Activated T-cell treated with anti-CD3 and anti-CD28 coated beads, Interleukin-2, amount 50 U/mL, for 24 hours (primary cell): ENCODE results near the gene SLC22A23.
"Not testable (repeated sequence)": the region's sequence is repeated elsewhere in the genome, so short reads cannot be mapped to it uniquely, and the experiment has no call there.

Experiments used
- DNase-seq: peaks from one replicate; pipeline ENCODE4 v3.0.0-alpha.2; 2020
- H3K27ac Mint-ChIP-seq: 2 replicates; pipeline ENCODE4 v1.8.0; 2020; ENCODE audit warnings: mild to moderate bottlenecking, mixed read lengths
- H3K27me3 Mint-ChIP-seq: 2 replicates; pipeline ENCODE4 v1.8.0; 2020; ENCODE audit warnings: mixed read lengths
- H3K36me3 Mint-ChIP-seq: 2 replicates; pipeline ENCODE4 v1.8.0; 2020; ENCODE audit warnings: low read depth, mixed read lengths
- H3K4me1 Mint-ChIP-seq: 2 replicates; pipeline ENCODE4 v1.8.0; 2020; ENCODE audit warnings: low read depth, mixed read lengths
- H3K4me3 Mint-ChIP-seq: 2 replicates; pipeline ENCODE4 v1.8.0; 2020; ENCODE audit warnings: mild to moderate bottlenecking, moderate library complexity, mixed read lengths
- H3K9me3 Mint-ChIP-seq: 2 replicates; pipeline ENCODE4 v1.8.0; 2020; ENCODE audit warnings: mixed read lengths

Gene SLC22A23

DNA sequence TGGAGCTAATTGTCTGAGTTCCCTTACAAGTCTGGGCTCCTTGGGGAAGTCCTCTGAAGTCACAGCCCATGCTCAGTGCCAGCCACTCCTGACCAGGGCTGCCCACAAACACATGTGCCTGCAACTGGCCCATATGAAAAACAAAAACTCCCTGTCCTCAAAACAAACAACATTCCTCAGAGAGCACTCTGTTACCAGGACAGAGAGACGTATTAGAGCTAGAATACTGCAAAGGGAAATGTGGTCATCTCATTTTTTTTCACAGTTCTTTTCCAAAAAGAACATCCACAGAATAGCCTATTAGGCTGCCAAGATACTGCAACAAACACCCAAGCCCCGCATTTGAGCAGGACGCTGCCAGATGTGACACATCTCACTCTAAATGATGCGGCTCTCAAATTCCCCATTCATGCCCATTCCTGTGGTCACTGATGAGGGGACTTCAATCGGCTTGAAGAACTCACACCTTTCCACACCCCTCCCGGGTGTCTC lies 71.1 kb downstream of the SLC22A23 start:
- peaks cover 6% of the 10 kb centered on the region for H3K27me3 Mint-ChIP-seq
- no peak for DNase-seq
- H3K9me3 Mint-ChIP-seq: no peaks in the 10 kb centered on the region
- H3K4me1 Mint-ChIP-seq: no peaks in the 10 kb centered on the region
- H3K36me3 Mint-ChIP-seq: no peaks in the 10 kb centered on the region
- H3K27ac Mint-ChIP-seq: no peak overlapping the region
- H3K4me3 Mint-ChIP-seq: no peak overlapping the region

DNA sequence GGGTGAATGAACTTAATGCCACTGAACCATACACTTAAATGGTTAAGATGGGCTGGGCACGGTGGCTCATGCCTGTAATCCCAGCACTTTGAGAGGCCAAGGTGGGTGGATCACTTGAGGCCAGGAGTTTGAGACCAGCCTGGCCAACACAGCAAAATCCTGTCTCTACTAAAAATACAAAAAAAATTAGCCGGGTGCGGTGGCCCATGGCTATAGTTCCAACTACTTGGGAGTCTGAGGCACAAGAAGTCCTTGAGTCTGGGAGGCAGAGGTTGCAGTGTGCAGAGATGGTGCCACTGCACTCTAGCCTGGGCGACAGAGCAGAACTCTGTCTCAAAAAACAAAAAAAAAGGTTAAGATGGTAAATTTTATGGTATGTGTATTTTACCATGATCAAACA lies 71.7 kb downstream of the SLC22A23 start:
- H3K9me3 Mint-ChIP-seq, DNase-seq, H3K27ac Mint-ChIP-seq, H3K4me1 Mint-ChIP-seq, H3K27me3 Mint-ChIP-seq, H3K4me3 Mint-ChIP-seq, H3K36me3 Mint-ChIP-seq: not testable (repeated sequence)

DNA sequence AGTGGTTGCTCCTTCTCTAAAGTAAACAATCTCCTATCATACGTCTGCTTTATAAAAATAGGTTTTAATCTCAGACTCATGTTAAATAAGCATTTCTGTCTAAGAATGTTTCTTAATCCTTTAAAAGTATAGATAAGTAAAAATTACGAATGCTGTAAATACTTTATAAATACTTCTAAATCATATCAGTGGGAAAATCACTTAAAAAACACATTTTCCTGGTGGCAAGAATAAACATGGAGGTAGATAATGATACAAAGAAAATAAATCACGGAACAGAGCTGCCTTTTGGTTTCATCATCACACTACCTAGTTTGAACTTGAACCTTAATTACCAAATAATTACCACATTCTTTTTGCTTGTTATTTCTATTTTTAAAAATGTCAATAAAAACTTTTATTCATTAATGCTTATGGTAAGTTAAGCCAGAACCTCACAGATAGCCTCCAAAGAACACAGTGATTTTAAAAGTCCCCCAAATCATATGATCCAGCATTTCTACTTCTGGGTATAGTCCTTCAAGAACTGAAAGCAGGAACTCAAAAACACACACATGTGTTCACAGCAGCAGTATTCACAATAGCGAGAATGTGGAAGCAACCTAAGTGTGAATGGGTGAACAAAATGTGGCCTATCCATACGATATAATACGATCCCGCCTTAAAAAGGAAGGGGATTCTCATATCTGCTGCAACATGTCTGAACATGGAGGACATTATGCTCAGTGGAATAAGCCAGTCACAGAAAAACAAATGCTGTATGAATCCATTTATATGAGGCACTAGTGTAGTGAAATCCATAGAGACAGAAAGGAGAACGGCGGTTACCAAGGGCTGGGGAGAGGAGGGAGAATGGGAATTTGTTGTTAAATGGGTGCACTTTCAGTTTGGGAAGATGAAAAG lies 72.4 kb downstream of the SLC22A23 start:
- peaks cover 6% of the 10 kb centered on the region for H3K27me3 Mint-ChIP-seq
- H3K4me1 Mint-ChIP-seq: no peaks in the 10 kb centered on the region

DNA sequence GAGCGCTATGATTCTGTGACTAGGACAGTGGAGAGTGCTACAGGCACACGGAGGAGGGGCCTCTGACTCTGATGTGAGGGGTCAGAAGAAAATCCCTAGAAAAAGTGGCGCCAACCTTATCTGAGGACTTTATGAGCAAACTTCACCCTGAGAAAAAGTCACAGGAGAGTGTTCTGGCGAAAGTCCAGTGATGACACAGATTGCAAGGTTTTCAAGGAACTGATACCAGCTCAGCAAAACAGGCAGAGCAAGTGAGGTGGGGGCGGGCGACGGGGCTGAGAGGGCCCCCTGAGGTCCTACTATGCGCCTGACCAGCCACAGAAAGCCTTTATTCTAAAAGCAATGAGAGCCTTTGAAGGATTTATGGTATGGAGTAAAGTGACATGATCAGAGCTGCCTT lies 73.3 kb downstream of the SLC22A23 start:
- H3K4me3 Mint-ChIP-seq: no peak overlapping the region
- H3K36me3 Mint-ChIP-seq: no peaks in the 10 kb centered on the region
- no peak overlapping the region for H3K27ac Mint-ChIP-seq
- no peak for DNase-seq
- no peaks in the 10 kb centered on the region for H3K9me3 Mint-ChIP-seq
- H3K27me3 Mint-ChIP-seq: peaks cover 6% of the 10 kb centered on the region
- H3K4me1 Mint-ChIP-seq: peaks cover 4% of the 10 kb centered on the region

More for the DNA sequence above, 72.4 kb downstream of the SLC22A23 start:
- Mint-ChIP-seq H3K4me3 (no peak overlapping the region), H3K36me3 (no peaks in the 10 kb centered on the region), H3K9me3 (no peaks in the 10 kb centered on the region), H3K27ac (no peak overlapping the region)
- DNase-seq: no peak

DNA sequence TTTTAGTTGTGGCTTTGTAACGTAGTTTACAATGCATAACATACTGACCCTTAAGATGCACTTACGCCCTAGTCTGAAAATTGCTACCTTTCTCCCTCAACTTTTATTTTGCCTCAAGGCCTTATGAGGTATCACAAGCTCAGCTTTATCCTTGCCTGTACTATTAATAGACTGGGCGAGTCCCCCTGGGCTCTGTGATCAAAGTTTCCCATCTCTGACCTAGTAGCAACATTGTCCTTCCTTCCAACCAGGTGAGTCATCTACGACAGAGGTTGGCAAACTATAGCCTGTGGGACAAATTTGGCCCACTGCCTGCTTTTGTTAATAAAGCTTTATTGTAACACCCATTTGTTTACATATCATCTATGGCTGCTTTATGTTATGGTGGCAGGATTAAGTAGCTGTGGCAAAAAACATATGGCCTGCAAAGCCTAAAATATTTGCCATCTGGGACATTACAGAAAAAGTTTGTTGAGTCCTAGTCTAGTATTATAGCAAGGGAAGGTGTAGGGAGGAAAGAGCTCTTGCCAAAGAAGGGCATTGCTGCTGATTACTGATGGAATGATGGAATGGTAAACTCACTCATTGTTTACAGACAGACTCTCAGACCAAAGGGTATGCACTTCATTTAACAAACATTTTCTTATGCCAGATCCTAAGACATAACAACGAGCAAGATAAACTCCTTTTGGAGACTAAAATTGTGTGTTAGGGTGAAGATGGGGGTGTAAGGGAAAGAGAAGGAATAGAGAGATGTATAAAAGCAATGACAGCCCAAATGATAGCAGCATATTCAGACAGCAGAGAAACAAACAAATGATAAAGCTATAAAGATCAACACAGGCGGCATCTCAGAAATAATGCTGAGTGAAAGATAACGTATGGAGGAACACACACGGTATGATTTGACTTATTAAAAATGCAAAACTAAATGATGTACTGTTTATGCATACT lies 74.2 kb downstream of the SLC22A23 start:
- H3K27me3 Mint-ChIP-seq: peaks cover 6% of the 10 kb centered on the region
- H3K4me3 Mint-ChIP-seq: no peak overlapping the region
- H3K36me3 Mint-ChIP-seq: no peaks in the 10 kb centered on the region
- DNase-seq: no peak
- no peak overlapping the region for H3K27ac Mint-ChIP-seq
- H3K4me1 Mint-ChIP-seq: peaks cover 13% of the 10 kb centered on the region
- H3K9me3 Mint-ChIP-seq: no peaks in the 10 kb centered on the region

DNA sequence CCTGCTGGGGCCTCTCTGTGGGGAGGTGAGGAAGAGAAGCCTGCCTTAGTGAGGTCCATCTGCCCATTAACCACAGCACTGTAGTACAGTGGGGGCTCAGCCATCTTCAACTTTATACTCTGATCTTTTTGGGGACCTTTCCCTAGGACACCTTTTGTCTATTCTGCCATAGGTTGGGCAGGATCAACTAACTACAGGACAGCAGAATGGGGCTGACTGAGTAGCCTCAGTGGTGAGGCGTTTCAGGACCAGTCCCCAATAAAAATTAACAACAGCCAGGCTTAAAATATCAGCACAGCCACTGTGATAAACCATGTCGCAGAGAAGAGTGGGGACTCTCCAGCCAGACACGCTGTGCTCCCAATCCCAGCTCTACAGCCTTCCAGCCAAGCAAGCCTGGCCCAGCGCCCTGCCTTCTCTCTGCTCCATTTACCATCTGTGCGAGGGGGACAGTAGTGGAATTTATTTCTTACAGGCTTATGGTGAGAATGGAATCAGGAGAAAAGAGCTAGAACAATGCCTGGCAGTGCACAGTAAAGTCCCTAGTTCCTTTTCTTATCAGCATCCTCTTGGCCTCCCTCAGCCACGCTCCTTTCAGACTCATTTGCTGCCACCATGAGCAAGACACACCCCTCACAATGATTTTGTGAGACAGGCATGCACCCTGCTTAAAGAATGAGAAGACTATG lies 75.5 kb downstream of the SLC22A23 start:
- DNase-seq: no peak
- H3K9me3 Mint-ChIP-seq: no peaks in the 10 kb centered on the region
- H3K36me3 Mint-ChIP-seq: no peaks in the 10 kb centered on the region
- peaks cover 19% of the 10 kb centered on the region for H3K4me1 Mint-ChIP-seq
- H3K4me3 Mint-ChIP-seq: no peak overlapping the region
- H3K27me3 Mint-ChIP-seq: peaks cover 6% of the 10 kb centered on the region
- no peak overlapping the region for H3K27ac Mint-ChIP-seq

DNA sequence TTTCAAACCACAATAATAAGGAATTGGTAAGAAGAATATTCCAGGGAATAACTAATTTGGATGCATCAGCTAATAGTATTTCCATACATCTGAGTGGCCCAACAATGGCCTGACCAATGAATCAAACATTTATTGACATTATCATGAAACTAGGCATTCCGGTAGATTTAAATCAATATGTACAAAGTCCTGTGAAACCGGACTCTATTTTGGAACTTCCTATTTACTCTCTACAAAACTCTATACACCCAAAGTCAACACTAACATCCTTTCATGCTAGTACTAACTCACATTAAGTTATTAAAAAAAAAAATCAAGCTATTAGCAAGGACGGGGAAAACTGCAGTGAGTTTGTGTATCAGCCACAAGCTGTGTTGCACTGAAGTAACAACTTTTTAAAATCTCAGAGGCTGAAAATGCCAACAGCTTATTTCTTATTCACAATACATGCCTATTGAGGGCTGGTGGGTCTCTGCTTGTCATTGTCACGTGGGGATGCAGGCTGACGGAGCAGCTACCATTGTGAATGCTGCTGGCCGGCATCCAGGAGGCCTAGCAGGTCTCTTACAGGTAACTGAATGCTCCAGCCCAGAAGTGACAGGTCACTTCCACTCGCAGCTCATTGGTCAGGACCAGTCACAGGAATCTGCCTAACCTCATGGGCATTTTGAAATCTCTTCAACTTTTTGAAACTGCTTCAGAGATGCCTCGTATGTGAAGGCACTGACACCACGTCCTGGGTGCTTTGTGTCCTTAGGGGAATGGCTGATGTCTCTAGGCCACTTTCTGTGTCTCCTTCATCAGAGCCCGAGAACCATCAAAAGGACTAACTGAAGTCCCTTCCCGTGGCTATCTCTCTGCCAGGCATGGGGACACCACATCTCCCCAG lies 76.3 kb downstream of the SLC22A23 start:
- H3K27me3 Mint-ChIP-seq: peaks cover 3% of the 10 kb centered on the region
- DNase-seq: no peak
- H3K36me3 Mint-ChIP-seq: no peaks in the 10 kb centered on the region
- no peak overlapping the region for H3K27ac Mint-ChIP-seq
- H3K4me3 Mint-ChIP-seq: no peak overlapping the region
- no peaks in the 10 kb centered on the region for H3K9me3 Mint-ChIP-seq
- H3K4me1 Mint-ChIP-seq: peaks cover 19% of the 10 kb centered on the region

DNA sequence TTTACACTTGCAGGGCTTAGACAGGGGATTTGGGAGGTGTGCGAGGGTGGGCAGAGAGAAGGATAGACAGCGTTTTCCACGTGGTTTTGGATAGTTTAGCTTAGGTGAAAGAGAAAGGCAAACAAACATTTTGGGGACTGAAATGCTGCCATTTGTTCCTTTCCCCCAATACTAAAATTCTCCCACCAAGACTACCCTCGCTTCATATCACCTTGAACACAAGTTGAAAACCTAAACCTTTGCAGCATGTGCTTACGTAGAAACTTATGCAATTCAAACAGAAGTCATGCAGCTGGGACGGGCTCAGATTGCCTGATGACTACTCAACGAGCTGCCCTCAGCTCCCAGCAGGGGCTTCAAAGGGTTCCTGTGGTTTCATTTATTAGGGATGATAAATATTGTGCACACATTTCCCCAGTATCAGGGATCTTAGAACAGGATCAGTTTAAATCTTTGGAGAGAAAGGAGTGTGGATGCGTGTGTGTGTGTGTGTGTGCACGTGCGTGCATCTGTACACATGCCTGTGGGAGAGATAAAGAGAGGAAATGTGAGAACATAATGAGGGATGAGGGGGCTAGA lies 77.3 kb downstream of the SLC22A23 start:
- no peaks in the 10 kb centered on the region for H3K36me3 Mint-ChIP-seq
- no peak overlapping the region for H3K27ac Mint-ChIP-seq
- DNase-seq: no peak
- peaks cover 19% of the 10 kb centered on the region for H3K4me1 Mint-ChIP-seq
- H3K4me3 Mint-ChIP-seq: no peak overlapping the region
- no peaks in the 10 kb centered on the region for H3K9me3 Mint-ChIP-seq
- peaks cover 3% of the 10 kb centered on the region for H3K27me3 Mint-ChIP-seq

DNA sequence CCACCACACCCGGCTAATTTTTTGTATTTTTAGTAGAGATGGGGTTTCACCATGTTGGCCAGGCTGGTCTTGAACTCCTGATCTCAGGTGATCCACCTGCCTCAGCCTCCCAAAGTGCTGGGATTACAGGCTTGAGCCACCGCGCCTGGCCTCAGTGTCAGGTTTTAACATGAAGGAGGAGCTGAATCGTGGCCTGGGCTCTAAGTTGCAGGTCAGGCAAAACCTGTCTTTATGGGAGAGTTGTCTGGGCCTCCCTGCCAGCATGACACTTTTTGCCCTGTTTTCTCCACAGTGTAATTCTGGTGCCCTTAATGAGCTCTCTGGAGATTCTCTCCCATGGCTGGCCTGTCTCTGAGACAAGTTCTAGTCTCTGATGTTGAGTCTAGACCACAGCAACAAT lies 78.0 kb downstream of the SLC22A23 start:
- H3K27me3 Mint-ChIP-seq, H3K4me3 Mint-ChIP-seq, H3K27ac Mint-ChIP-seq, DNase-seq, H3K36me3 Mint-ChIP-seq, H3K9me3 Mint-ChIP-seq: not testable (repeated sequence)
- H3K4me1 Mint-ChIP-seq: peaks cover 19% of the 10 kb centered on the region

DNA sequence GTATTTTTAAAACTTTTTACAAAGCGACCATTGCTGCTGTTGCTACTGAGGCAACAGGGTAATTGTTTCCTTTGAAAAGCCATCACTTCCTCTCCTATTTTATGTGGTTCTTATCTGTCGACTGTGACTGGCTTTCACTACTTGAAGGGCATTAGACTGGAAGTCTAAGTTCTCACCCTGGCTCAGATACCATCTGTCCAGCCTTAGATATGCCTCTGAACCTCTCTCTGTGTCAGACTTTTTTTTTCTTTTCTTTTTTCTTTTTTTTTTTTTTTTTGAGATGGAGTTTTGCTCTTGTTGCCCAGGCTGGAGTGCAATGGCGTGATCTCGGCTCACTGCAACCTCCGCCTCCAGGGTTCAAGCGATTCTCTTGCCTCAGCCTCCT lies 78.5 kb downstream of the SLC22A23 start:
- not testable (repeated sequence) for H3K36me3 Mint-ChIP-seq, H3K9me3 Mint-ChIP-seq, H3K27me3 Mint-ChIP-seq, DNase-seq, H3K4me3 Mint-ChIP-seq
- Mint-ChIP-seq H3K27ac (peak overlapping the region; percentile 64), H3K4me1 (peaks cover 19% of the 10 kb centered on the region)

DNA sequence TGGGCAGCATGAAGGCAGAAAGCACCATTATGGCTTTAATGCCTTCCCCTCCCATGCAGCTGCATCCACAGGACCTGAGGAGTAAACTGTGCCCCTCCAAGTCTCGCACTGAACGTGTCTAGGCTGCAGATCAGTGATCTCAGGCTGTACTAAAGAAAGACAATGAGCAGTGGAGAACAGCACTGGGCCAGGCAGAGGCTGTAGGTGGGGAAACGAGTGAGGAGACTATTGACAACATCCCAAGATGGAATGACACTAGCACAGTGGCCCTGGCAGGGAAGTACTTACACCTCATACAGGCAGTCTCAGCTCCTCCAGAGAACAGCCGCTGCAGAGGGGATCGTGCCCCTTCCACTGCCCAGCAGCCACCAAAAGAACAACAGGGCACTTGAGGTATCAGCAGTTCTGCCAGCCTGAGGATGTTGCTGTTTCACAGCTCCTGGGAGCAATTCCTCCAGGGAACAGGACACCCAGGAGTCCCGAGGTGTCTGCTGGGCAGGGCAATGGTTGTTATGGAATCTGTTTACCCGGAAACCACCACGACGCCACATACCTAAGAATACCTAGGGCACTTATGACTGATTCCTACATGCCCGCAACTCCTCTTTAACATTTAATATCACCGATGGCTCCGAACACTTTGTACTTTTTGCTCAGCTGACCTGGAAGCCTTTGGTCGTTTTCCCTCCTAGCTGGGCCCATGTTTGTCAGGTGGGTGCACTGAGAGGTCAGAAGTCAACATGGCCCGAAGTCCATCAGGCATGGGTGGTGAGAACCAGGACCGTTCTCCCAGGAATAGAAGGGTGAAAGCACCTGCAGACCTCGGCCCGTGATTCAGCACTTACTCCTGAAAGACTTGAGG lies 79.1 kb downstream of the SLC22A23 start:
- no peak overlapping the region for H3K4me3 Mint-ChIP-seq
- DNase-seq: no peak
- peaks cover under 1% of the 10 kb centered on the region for H3K27me3 Mint-ChIP-seq
- peaks cover 19% of the 10 kb centered on the region for H3K4me1 Mint-ChIP-seq
- H3K9me3 Mint-ChIP-seq: no peaks in the 10 kb centered on the region
- H3K27ac Mint-ChIP-seq: peak overlapping the region; percentile 64
- H3K36me3 Mint-ChIP-seq: no peaks in the 10 kb centered on the region

DNA sequence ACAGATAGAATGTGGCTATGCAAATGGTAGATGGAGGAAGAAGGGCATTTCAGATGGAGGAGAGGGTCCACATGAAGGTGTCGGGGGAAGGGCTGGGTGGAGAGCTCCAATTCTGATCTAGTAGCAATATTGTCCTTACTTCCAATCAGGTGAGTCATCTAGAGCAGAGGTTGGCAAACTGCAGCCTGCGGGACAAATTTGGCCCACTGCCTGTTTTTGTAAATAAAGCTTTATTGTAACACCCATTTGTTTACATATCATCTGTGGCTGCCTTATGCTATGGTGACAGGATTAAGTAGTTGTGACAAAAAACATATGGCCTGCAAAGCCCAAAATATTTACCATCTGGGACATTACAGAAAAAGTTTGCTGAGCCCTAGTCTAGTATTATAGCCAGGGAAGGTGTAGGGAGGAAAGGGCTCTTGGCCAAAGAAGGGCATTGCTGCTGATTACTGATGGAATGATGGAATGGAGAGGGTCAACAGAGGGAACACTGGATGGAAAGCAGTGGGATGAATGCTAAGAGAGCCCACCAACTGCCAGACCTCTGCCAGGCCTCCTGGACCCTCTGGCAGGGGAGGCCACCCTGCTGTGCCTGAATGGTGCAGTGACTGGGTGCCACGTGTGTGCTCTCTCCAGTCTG lies 79.8 kb downstream of the SLC22A23 start:
- DNase-seq: no peak
- H3K27me3 Mint-ChIP-seq: no peaks in the 10 kb centered on the region
- no peak overlapping the region for H3K4me3 Mint-ChIP-seq
- H3K27ac Mint-ChIP-seq: no peak overlapping the region
- no peaks in the 10 kb centered on the region for H3K9me3 Mint-ChIP-seq
- peaks cover 20% of the 10 kb centered on the region for H3K4me1 Mint-ChIP-seq
- H3K36me3 Mint-ChIP-seq: no peaks in the 10 kb centered on the region
